Right lobe of liver (tissue), 6 donors: ENCODE results near the gene SLC7A4. TPM values are rescaled to one million over a fixed set of nuclear protein-coding genes. Genes with fewer than 3 reads are reported as not detected.
"Not testable (repeated sequence)": the region's sequence is repeated elsewhere in the genome, so short reads cannot be mapped to it uniquely, and the experiment has no call there.

Source experiments
- ATAC-seq, 4 donors: fragments of 200-7000 bp; cut with Tn5 transposase; one replicate each; pipeline ENCODE4 v1.9.1; 2020; ENCODE audit warnings: mild to moderate bottlenecking in 4 of 4, moderate library complexity in 4 of 4
- DNase-seq, 3 donors: peaks; one replicate each; pipeline ENCODE4 v3.0.0-alpha.2; 2020
- H3K27ac ChIP-seq, 3 donors: fragments of 200-600 bp; one replicate each; pipeline ENCODE4 v1.8.0; 2022
- H3K27me3 ChIP-seq, 2 donors: fragments of 200-600 bp; one replicate each; pipeline ENCODE4 v1.8.0; 2022
- H3K36me3 ChIP-seq, 4 donors: fragments of 200-600 bp; sonication (generic) in 1 of 4; one replicate each; pipeline versions ENCODE4 v1.5.1 to v1.8.0; 2017 to 2022; ENCODE audit warnings: control low read depth in 1 of 4
- H3K4me1 ChIP-seq, 4 donors: fragments of 200-600 bp; sonication (generic) in 1 of 4; one replicate each; pipeline versions ENCODE4 v1.5.1 to v1.8.0; 2017 to 2022; ENCODE audit warnings: control low read depth in 1 of 4
- H3K4me3 ChIP-seq, 3 donors: fragments of 200-600 bp; one replicate each; pipeline ENCODE4 v1.8.0; 2022
- H3K9me3 ChIP-seq, 4 donors: fragments of 200-600 bp; sonication (generic) in 1 of 4; one replicate each; pipeline versions ENCODE4 v1.5.1 to v1.8.0; 2017 to 2022; ENCODE audit warnings: control low read depth in 1 of 4
- POLR2A ChIP-seq: fragments of 450-650 bp; IDR thresholded peaks from one replicate; pipeline ENCODE4 v1.6.1; 2017; ENCODE audit warnings: antibody characterized with exemption, mild to moderate bottlenecking
- WGBS: methylation state at CpG from one replicate; pipeline ENCODE4 v1.1.6; 2018; ENCODE audit warnings: low coverage, low lambda C conversion rate; ENCODE audit not compliant: insufficient coverage; ENCODE audit errors: missing lambda C conversion rate; 5-methylcytosine and 5-hydroxymethylcytosine counted together
- intact Hi-C, 2 donors: fragments of 100-400 bp; cut with DNase I; formaldehyde crosslinking; loops; one replicate each; pipeline versions ENCODE4 v1.11.2 to v1.14.1; 2022
- total RNA-seq, 6 experiments: library from RNA; depleted of rRNA in 2 of 6; stranded (reverse); fragments of >200 nt in 2 of 6; fragmentation: NEBNext Ultra II Directional in 3 of 6; extraction: Animal tissue kit (Norgen Biotek cat#: 25700) in 3 of 6; gene quantifications; one replicate each; pipeline versions ENCODE4 v1.1.0 to v1.2.4, GENCODE V29; 2016 to 2023
- TF ChIP-seq, protein P1 (sequence below), 4 donors: fragments of 200-600 bp in 3 of 4; fragments of 450-650 bp in 1 of 4; IDR thresholded peaks; one replicate each; pipeline versions ENCODE4 v1.5.1 to v1.8.0; 2016 to 2022; ENCODE audit warnings: antibody characterized with exemption in 4 of 4, mild to moderate bottlenecking in 2 of 4
- donor health status: DM: no; HTN: yes; CAD: no.
- donor health status: DM: no; HTN: no; CAD: no.
- donor health status: DM: no; HTN: no; CAD: no.
- donor health status: DM: no; HTN: yes; CAD: no.
- donor health status: DM: no; HTN: yes; CAD: no.

Gene SLC7A4
- total RNA-seq, 6 experiments from 2014 or later: 0.12 to 0.35 (median 0.18) TPM; not detected in 1

- H3K9me3 ChIP-seq, ATAC-seq, H3K4me1 ChIP-seq, H3K4me3 ChIP-seq, H3K27me3 ChIP-seq, DNase-seq, H3K36me3 ChIP-seq, intact Hi-C loops, H3K27ac ChIP-seq: not testable (repeated sequence)
- WGBS: 85% methylated on average over 5 of the region's 8 CpGs
These were observed 28.0 kb upstream of the SLC7A4 start for GRCh38 chr22:21060363-21060762.

- Histone ChIP-seq H3K27me3 (no peaks in the 10 kb centered on the region), H3K27ac (no peak overlapping the region), H3K4me3 (no peak overlapping the region), H3K36me3 (no peaks in the 10 kb centered on the region), H3K9me3 (no peaks in the 10 kb centered on the region), H3K4me1 (no peaks in the 10 kb centered on the region)
- ATAC-seq (no peak), DNase-seq (no peak)
- intact Hi-C loops: no loop called here
- TF ChIP-seq POLR2A: no peak
- TF ChIP-seq, protein P1, sequence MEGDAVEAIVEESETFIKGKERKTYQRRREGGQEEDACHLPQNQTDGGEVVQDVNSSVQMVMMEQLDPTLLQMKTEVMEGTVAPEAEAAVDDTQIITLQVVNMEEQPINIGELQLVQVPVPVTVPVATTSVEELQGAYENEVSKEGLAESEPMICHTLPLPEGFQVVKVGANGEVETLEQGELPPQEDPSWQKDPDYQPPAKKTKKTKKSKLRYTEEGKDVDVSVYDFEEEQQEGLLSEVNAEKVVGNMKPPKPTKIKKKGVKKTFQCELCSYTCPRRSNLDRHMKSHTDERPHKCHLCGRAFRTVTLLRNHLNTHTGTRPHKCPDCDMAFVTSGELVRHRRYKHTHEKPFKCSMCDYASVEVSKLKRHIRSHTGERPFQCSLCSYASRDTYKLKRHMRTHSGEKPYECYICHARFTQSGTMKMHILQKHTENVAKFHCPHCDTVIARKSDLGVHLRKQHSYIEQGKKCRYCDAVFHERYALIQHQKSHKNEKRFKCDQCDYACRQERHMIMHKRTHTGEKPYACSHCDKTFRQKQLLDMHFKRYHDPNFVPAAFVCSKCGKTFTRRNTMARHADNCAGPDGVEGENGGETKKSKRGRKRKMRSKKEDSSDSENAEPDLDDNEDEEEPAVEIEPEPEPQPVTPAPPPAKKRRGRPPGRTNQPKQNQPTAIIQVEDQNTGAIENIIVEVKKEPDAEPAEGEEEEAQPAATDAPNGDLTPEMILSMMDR (IDR thresholded peaks at IDR 0.05): no peak
- 46% methylated on average over 2 of the region's 7 CpGs for WGBS
These were observed 23.5 kb upstream of the SLC7A4 start for GRCh38 chr22:21055880-21056319.

- WGBS: no CpG with 5 or more reads among the region's 4 CpGs
- TF ChIP-seq, protein P1 (IDR thresholded peaks at IDR 0.05): no peak
- no peak for TF ChIP-seq POLR2A
- Histone ChIP-seq H3K4me1 (no peaks in the 10 kb centered on the region), H3K27ac (no peak overlapping the region), H3K36me3 (no peaks in the 10 kb centered on the region), H3K27me3 (no peaks in the 10 kb centered on the region), H3K4me3 (no peak overlapping the region), H3K9me3 (no peaks in the 10 kb centered on the region)
- ATAC-seq (no peak), DNase-seq (no peak)
- intact Hi-C loops: no loop called here
These were observed 23.1 kb upstream of the SLC7A4 start for GRCh38 chr22:21055564-21055834.

DNA sequence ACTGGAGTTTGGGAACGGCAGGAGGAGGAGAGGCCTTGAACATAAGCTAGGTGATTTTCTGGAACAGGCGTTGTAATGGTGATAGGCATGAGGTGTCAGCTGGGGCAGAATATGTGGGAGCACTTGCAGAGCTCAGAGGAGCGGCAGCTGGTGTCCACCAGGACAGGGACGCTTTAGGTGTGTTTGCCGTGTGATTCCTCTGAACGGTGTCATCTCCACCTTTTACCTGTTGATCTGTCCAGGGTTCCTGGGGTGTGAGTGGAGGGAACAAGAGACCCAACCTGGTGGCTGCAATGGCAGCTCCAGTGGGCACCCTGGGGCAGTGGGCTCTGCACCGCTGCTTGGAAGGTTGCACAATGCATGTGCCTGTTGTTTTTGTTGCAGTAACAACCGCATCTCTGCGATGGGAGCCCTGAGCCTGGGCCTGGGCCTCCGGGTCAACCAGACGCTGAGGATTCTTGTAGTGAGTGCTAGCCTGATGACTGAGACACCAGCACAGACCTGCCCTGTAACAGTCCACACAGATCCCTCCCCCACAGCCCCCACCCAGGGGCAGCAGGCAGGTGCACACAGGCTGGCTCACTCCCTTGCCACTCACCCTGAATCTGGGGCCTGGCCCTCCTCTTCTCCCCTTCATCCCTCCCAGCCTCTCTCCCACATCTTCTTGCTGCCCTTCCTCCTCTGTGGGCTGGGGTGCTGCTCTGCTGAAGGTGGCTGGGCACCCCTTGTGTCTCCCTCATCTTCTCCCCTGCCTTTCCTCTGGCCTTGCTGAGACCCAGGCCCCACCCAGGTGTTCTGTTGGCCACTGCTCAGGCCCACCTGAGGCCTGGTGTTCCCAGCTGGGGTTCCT lies 22.6 kb upstream of the SLC7A4 start:
- Histone ChIP-seq H3K27me3 (no peaks in the 10 kb centered on the region), H3K4me3 (no peak overlapping the region), H3K4me1 (no peaks in the 10 kb centered on the region), H3K27ac (no peak overlapping the region), H3K36me3 (no peaks in the 10 kb centered on the region), H3K9me3 (no peaks in the 10 kb centered on the region)
- no peak for DNase-seq
- TF ChIP-seq, protein P1 (IDR thresholded peaks at IDR 0.05): no peak
- TF ChIP-seq POLR2A: no peak
- 57% methylated on average over 2 of the region's 11 CpGs for WGBS
- intact Hi-C loops: no loop called here
- no peak for ATAC-seq

DNA sequence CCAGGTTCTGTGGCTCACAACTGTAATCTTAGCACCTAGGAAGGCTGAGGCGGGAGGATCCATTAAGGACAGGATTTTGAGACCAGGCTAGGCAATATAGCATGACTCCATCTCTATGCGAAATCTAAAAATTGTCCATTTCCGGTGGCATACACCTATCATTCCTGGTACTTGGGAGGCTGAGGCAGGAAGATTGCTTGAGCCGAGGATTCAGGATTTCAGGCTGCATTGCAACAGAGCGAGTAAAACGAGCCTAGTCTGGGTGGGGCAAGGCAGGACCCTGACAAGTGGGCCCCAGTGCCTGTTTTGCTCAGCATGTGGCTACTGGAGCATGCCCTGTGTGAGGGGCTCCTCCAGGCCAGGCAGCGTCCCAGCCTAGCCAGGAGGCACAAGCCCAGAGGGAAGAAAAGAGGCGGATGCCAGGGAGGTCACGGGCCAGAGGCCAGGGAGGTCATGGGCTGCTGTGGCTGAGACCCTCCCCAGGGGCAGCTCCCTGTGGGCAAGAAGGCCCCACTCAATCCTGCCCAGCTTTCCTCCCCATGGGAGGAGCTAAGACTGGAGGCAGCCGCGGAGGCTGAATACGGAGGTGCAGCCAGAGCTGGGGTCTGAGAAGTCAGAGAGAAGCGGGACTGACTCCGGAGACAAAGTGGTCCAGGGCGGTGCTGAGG lies 21.8 kb upstream of the SLC7A4 start:
- H3K4me3 ChIP-seq: no peak overlapping the region
- H3K27me3 ChIP-seq: no peaks in the 10 kb centered on the region
- DNase-seq (no peak), ATAC-seq (no peak)
- no peaks in the 10 kb centered on the region for H3K4me1 ChIP-seq
- intact Hi-C loops: no loop called here
- H3K9me3 ChIP-seq: no peaks in the 10 kb centered on the region
- no peaks in the 10 kb centered on the region for H3K36me3 ChIP-seq
- TF ChIP-seq, protein P1 (IDR thresholded peaks at IDR 0.05): no peak
- TF ChIP-seq POLR2A: no peak
- no peak overlapping the region for H3K27ac ChIP-seq
- WGBS: 89% methylated on average over 12 of the region's 15 CpGs
